HEK293 (cell line): ENCODE data around the gene OR5AL1.

ENCODE experiments used
- ATF2 ChIP-seq: fragments of 450-650 bp; formaldehyde crosslinking; IDR thresholded peaks from 2 replicates; pipeline ENCODE4 v1.5.1; 2016; ENCODE audit warnings: missing biosample characterization, missing genetic modification characterization, low read depth
- CTCF ChIP-seq: fragments of 450-650 bp; formaldehyde crosslinking; IDR thresholded peaks from 2 replicates; pipeline ENCODE4 v1.5.1; 2016; ENCODE audit warnings: missing biosample characterization, missing genetic modification characterization
- HOXA7 ChIP-seq: sonication (generic); formaldehyde crosslinking; IDR thresholded peaks from 2 replicates; pipeline ENCODE4 v1.8.1; 2022; ENCODE audit warnings: missing genetic modification reagents, borderline replicate concordance
- KLF17 ChIP-seq: fragments of 450-650 bp; formaldehyde crosslinking; IDR thresholded peaks from 2 replicates; pipeline ENCODE4 v1.5.1; 2016; ENCODE audit warnings: missing biosample characterization, missing genetic modification characterization
- TCF7L2 ChIP-seq: IDR thresholded peaks from 2 replicates; pipeline ENCODE4 v1.6.1; 2011; ENCODE audit warnings: low read depth, mild to moderate bottlenecking, inconsistent platforms, low read length, moderate library complexity, borderline replicate concordance
- TF ChIP-seq, protein P1 (sequence below): fragments of 450-650 bp; formaldehyde crosslinking; IDR thresholded peaks from 2 replicates; pipeline ENCODE4 v1.5.1; 2016; ENCODE audit warnings: missing biosample characterization, missing genetic modification characterization, low read depth
- TF ChIP-seq, protein P2 (sequence below): fragments of 450-650 bp; formaldehyde crosslinking; IDR thresholded peaks from 2 replicates; pipeline ENCODE4 v1.5.1; 2017; ENCODE audit warnings: missing biosample characterization, missing genetic modification characterization
- TF ChIP-seq, protein P3 (sequence below): fragments of 450-650 bp; formaldehyde crosslinking; IDR thresholded peaks from 2 replicates; pipeline ENCODE4 v1.5.1; 2017; ENCODE audit warnings: missing biosample characterization, mild to moderate bottlenecking, missing genetic modification characterization, moderate library complexity

DNA sequence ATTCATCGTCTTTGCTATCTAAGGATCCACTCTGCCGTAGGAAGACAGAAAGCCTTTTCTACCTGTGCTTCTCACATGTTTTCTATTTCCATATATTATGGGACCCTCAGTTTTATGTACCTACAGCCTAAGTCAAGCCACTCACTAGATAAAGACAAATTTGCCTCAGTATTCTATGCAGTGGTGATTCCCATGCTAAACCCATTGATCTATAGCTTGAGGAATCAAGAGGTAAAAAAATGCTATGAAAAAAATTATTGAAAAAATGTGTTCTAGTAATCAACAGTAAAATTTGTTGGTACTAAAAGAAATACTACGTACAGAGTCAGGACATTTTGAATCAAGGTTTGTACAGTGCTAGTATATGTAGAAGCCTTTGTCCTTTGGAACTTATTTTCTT lies 18.1 kb upstream of the OR5AL1 start:
- TF ChIP-seq, protein P1, sequence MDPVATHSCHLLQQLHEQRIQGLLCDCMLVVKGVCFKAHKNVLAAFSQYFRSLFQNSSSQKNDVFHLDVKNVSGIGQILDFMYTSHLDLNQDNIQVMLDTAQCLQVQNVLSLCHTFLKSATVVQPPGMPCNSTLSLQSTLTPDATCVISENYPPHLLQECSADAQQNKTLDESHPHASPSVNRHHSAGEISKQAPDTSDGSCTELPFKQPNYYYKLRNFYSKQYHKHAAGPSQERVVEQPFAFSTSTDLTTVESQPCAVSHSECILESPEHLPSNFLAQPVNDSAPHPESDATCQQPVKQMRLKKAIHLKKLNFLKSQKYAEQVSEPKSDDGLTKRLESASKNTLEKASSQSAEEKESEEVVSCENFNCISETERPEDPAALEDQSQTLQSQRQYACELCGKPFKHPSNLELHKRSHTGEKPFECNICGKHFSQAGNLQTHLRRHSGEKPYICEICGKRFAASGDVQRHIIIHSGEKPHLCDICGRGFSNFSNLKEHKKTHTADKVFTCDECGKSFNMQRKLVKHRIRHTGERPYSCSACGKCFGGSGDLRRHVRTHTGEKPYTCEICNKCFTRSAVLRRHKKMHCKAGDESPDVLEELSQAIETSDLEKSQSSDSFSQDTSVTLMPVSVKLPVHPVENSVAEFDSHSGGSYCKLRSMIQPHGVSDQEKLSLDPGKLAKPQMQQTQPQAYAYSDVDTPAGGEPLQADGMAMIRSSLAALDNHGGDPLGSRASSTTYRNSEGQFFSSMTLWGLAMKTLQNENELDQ = no peak
- TF ChIP-seq CTCF = no peak
- TF ChIP-seq, protein P2, sequence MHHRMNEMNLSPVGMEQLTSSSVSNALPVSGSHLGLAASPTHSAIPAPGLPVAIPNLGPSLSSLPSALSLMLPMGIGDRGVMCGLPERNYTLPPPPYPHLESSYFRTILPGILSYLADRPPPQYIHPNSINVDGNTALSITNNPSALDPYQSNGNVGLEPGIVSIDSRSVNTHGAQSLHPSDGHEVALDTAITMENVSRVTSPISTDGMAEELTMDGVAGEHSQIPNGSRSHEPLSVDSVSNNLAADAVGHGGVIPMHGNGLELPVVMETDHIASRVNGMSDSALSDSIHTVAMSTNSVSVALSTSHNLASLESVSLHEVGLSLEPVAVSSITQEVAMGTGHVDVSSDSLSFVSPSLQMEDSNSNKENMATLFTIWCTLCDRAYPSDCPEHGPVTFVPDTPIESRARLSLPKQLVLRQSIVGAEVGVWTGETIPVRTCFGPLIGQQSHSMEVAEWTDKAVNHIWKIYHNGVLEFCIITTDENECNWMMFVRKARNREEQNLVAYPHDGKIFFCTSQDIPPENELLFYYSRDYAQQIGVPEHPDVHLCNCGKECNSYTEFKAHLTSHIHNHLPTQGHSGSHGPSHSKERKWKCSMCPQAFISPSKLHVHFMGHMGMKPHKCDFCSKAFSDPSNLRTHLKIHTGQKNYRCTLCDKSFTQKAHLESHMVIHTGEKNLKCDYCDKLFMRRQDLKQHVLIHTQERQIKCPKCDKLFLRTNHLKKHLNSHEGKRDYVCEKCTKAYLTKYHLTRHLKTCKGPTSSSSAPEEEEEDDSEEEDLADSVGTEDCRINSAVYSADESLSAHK (tag by site-specific recombination) = no peak
- no peak for TF ChIP-seq TCF7L2
- TF ChIP-seq KLF17 (tag by site-specific recombination) = no peak
- no peak for TF ChIP-seq HOXA7 (CRISPR knock-in tag)
- TF ChIP-seq ATF2 = no peak
- TF ChIP-seq, protein P3, sequence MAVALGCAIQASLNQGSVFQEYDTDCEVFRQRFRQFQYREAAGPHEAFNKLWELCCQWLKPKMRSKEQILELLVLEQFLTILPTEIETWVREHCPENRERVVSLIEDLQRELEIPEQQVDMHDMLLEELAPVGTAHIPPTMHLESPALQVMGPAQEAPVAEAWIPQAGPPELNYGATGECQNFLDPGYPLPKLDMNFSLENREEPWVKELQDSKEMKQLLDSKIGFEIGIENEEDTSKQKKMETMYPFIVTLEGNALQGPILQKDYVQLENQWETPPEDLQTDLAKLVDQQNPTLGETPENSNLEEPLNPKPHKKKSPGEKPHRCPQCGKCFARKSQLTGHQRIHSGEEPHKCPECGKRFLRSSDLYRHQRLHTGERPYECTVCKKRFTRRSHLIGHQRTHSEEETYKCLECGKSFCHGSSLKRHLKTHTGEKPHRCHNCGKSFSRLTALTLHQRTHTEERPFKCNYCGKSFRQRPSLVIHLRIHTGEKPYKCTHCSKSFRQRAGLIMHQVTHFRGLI (tag by site-specific recombination) = no peak
